Stimulated activated naive CD4-positive, alpha-beta T cell treated with Interleukin-2 at 50 U/mL for 16 hours (primary cell): ENCODE results near the gene GSTM4.
"Not testable (repeated sequence)": the region's sequence is repeated elsewhere in the genome, so short reads cannot be mapped to it uniquely, and the experiment has no call there.

Experiments used
- DNase-seq: peaks from one replicate; lab custom pipeline; 2025; lab: John Stamatoyannopoulos, UW

The GSTM4 gene

GRCh38 chr1:109704173-109704572 is 48.3 kb downstream of the GSTM4 start:
- no peak for DNase-seq

- DNase-seq, result no peak
Measured at GRCh38 chr1:109705411-109705810, 49.5 kb downstream of the GSTM4 start.

- DNase-seq, result not testable (repeated sequence)
Measured at GRCh38 chr1:109708949-109709348, 53.0 kb downstream of the GSTM4 start.

GRCh38 chr1:109709822-109710221 is 53.9 kb downstream of the GSTM4 start:
- not testable (repeated sequence) for DNase-seq
